Right lobe of liver (tissue), 6 donors: Measurements from ENCODE around the gene GPATCH3. TPM values are rescaled to one million over a fixed set of nuclear protein-coding genes. Genes with fewer than 3 reads are reported as not detected.
A peak's percentile ranks its signal among the peaks of the same experiment; 100 is the strongest.

Experiments
- ATAC-seq, 4 donors: fragments of 200-7000 bp; cut with Tn5 transposase; one replicate each; pipeline ENCODE4 v1.9.1; 2020; ENCODE audit warnings: mild to moderate bottlenecking in 4 of 4, moderate library complexity in 4 of 4
- DNase-seq, 3 donors: peaks; one replicate each; pipeline ENCODE4 v3.0.0-alpha.2; 2020
- H3K27ac ChIP-seq, 3 donors: fragments of 200-600 bp; one replicate each; pipeline ENCODE4 v1.8.0; 2022
- H3K27me3 ChIP-seq, 2 donors: fragments of 200-600 bp; one replicate each; pipeline ENCODE4 v1.8.0; 2022
- H3K36me3 ChIP-seq, 4 donors: fragments of 200-600 bp; sonication (generic) in 1 of 4; one replicate each; pipeline versions ENCODE4 v1.5.1 to v1.8.0; 2017 to 2022; ENCODE audit warnings: control low read depth in 1 of 4
- H3K4me1 ChIP-seq, 4 donors: fragments of 200-600 bp; sonication (generic) in 1 of 4; one replicate each; pipeline versions ENCODE4 v1.5.1 to v1.8.0; 2017 to 2022; ENCODE audit warnings: control low read depth in 1 of 4
- H3K4me3 ChIP-seq, 3 donors: fragments of 200-600 bp; one replicate each; pipeline ENCODE4 v1.8.0; 2022
- H3K9me3 ChIP-seq, 4 donors: fragments of 200-600 bp; sonication (generic) in 1 of 4; one replicate each; pipeline versions ENCODE4 v1.5.1 to v1.8.0; 2017 to 2022; ENCODE audit warnings: control low read depth in 1 of 4
- POLR2A ChIP-seq: fragments of 450-650 bp; IDR thresholded peaks from one replicate; pipeline ENCODE4 v1.6.1; 2017; ENCODE audit warnings: antibody characterized with exemption, mild to moderate bottlenecking
- WGBS: methylation state at CpG from one replicate; pipeline ENCODE4 v1.1.6; 2018; ENCODE audit warnings: low coverage, low lambda C conversion rate; ENCODE audit not compliant: insufficient coverage; ENCODE audit errors: missing lambda C conversion rate; 5-methylcytosine and 5-hydroxymethylcytosine counted together
- intact Hi-C, 2 donors: fragments of 100-400 bp; cut with DNase I; formaldehyde crosslinking; loops; one replicate each; pipeline versions ENCODE4 v1.11.2 to v1.14.1; 2022
- total RNA-seq, 6 experiments: library from RNA; depleted of rRNA in 2 of 6; stranded (reverse); fragments of >200 nt in 2 of 6; fragmentation: NEBNext Ultra II Directional in 3 of 6; extraction: Animal tissue kit (Norgen Biotek cat#: 25700) in 3 of 6; gene quantifications; one replicate each; pipeline versions ENCODE4 v1.1.0 to v1.2.4, GENCODE V29; 2016 to 2023
- TF ChIP-seq, protein P1 (sequence below), 4 donors: fragments of 200-600 bp in 3 of 4; fragments of 450-650 bp in 1 of 4; IDR thresholded peaks; one replicate each; pipeline versions ENCODE4 v1.5.1 to v1.8.0; 2016 to 2022; ENCODE audit warnings: antibody characterized with exemption in 4 of 4, mild to moderate bottlenecking in 2 of 4
- donor health status: DM: no; HTN: yes; CAD: no.
- donor health status: DM: no; HTN: no; CAD: no.
- donor health status: DM: no; HTN: no; CAD: no.
- donor health status: DM: no; HTN: yes; CAD: no.
- donor health status: DM: no; HTN: yes; CAD: no.

The GPATCH3 gene
- total RNA-seq, 6 experiments from 2014 or later: 6.0 to 8.1 (median 7.1) TPM

DNA sequence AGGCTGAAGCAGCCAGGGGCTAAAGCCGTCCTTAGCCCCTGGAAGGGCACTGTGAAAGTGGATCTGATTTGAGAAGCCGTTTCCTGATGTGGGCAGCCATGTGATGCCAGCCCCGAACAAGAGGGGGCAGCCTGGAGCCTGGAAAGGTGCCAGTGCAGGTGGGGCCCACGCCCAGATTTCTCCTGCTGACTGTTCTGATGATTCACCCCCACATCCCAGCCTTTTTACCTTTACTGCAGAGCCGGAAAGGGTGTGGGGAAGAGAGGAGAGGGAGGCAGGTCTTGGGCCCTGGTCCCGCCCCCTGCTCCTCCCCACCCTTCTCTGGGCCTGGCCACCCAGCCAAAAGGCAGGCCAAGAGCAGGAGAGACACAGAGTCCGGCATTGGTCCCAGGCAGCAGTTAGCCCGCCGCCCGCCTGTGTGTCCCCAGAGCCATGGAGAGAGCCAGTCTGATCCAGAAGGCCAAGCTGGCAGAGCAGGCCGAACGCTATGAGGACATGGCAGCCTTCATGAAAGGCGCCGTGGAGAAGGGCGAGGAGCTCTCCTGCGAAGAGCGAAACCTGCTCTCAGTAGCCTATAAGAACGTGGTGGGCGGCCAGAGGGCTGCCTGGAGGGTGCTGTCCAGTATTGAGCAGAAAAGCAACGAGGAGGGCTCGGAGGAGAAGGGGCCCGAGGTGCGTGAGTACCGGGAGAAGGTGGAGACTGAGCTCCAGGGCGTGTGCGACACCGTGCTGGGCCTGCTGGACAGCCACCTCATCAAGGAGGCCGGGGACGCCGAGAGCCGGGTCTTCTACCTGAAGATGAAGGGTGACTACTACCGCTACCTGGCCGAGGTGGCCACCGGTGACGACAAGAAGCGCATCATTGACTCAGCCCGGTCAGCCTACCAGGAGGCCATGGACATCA lies 37.2 kb downstream of the GPATCH3 start, which contains the start of gene SFN:
SFN (plus strand) TSS at position 369 of the 904 bp plus-strand sequence; CDS start at position 433, 64 bp downstream.
- DNase-seq: peak in 1 of 3 donors; percentile 46
- Histone ChIP-seq H3K27ac (no peak within 1 kb of the TSS), H3K27me3 (no peaks in the 10 kb centered on the region), H3K36me3 (no peaks in the 10 kb centered on the region), H3K4me1 (peaks cover 0 to 10% (median 0%) of the 10 kb centered on the region in 4 donors), H3K9me3 (no peaks in the 10 kb centered on the region), H3K4me3 (no peak within 1 kb of the TSS)
- ATAC-seq: peak in 1 of 4 donors; percentile 31
- intact Hi-C loops: no loop called here
- 75% methylated on average over 10 of the region's 37 CpGs for WGBS
- TF ChIP-seq, protein P1, sequence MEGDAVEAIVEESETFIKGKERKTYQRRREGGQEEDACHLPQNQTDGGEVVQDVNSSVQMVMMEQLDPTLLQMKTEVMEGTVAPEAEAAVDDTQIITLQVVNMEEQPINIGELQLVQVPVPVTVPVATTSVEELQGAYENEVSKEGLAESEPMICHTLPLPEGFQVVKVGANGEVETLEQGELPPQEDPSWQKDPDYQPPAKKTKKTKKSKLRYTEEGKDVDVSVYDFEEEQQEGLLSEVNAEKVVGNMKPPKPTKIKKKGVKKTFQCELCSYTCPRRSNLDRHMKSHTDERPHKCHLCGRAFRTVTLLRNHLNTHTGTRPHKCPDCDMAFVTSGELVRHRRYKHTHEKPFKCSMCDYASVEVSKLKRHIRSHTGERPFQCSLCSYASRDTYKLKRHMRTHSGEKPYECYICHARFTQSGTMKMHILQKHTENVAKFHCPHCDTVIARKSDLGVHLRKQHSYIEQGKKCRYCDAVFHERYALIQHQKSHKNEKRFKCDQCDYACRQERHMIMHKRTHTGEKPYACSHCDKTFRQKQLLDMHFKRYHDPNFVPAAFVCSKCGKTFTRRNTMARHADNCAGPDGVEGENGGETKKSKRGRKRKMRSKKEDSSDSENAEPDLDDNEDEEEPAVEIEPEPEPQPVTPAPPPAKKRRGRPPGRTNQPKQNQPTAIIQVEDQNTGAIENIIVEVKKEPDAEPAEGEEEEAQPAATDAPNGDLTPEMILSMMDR (IDR thresholded peaks at IDR 0.05): peak in 2 of 4 donors; percentile 15 to 22
- no peak for TF ChIP-seq POLR2A

DNA sequence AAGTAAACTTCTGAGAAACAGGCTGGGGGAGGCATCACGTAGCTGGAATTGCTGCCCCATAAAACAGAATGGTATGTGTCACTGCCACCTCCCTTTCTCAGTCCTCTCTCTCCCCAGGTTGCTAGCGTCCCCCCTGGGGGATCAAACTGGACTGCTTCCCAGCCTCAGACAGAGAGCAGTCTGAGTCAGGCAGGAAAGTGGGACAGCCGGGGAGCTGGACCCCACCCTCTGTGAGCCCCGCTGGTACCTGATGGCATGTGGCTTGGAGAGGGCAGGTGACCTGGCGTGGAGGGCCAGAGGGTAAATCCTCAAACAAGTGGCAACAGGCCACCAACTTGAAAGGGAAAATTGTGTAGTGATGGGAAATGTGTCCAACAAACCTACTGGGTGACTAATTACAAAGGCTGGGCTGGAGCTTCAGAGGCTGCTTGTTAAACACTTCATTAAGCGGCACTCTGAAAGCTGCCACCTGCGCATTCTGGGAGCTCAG lies 38.3 kb downstream of the GPATCH3 start:
- Histone ChIP-seq H3K9me3 (no peaks in the 10 kb centered on the region), H3K27me3 (no peaks in the 10 kb centered on the region), H3K4me1 (peaks cover 0 to 10% (median 0%) of the 10 kb centered on the region in 4 donors), H3K27ac (no peak overlapping the region), H3K4me3 (no peak overlapping the region), H3K36me3 (no peaks in the 10 kb centered on the region)
- DNase-seq (no peak), ATAC-seq (no peak)
- 92% methylated on average over 5 of the region's 7 CpGs for WGBS
- no peak for TF ChIP-seq POLR2A
- TF ChIP-seq, protein P1 (IDR thresholded peaks at IDR 0.05): no peak
- intact Hi-C loops: no loop called here

DNA sequence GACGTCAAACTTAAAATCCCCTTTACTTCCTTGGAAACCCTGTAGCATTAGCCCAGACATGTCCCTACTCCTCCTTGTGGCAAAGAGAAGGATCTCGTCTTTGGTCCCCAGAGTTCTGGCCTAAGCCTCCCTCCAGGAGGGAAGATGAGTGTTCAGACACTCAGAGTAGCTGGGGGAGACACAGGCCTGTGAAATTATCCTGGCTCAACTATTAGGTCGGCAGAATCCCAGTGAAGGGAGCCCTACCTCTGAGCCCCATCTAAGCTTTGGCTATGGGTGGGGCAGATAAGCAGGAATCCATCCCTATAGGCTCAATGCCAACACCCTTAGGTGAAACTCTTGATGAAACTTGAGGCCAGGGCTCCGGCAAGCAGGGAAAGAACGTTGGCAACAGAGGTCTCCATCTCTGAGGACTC lies 39.0 kb downstream of the GPATCH3 start:
- Histone ChIP-seq H3K4me1 (peaks cover 0 to 10% (median 0%) of the 10 kb centered on the region in 4 donors), H3K27ac (no peak overlapping the region), H3K27me3 (no peaks in the 10 kb centered on the region), H3K4me3 (no peak overlapping the region), H3K9me3 (no peaks in the 10 kb centered on the region), H3K36me3 (no peaks in the 10 kb centered on the region)
- DNase-seq (no peak), ATAC-seq (no peak)
- WGBS: 67% methylated on average over 4 of the region's 5 CpGs
- intact Hi-C loops: no loop called here
- TF ChIP-seq POLR2A: no peak
- TF ChIP-seq, protein P1 (IDR thresholded peaks at IDR 0.05): no peak

DNA sequence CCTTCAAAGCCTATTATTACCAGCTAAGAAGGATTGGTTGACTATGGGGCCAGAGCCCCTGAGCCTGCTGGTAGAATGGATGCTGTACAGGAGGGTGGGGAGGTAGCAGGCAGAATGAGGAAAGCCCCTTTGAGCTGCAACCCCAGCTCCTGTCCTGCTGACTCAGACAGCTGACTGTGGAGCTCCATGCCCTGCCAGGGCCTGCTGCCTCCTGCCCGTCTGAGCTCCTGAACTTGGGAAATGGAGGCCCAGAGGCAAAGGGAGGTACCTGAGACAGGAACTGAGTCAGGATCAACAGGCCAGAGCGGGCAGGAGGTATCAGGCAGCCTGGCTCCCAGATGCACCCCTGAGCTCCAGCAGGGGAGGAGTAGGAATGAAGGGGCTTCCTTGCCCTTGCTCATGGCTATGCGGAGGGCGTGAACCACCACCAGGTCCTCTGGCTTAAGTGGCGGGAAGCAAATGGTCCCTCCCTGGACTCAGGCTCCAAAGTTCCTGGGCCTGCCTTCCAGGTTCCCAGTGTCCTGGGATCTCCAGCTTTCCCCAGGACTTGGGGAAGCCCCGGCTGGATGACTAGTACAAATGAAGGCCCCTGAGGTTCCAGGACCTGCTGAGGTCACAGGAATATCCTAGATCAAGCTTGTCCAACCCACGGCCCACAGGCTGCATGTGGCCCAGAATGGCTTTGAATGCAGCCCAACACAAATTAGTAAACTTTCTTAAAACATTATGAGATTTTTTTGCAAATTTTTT lies 41.2 kb downstream of the GPATCH3 start:
- Histone ChIP-seq H3K27me3 (no peaks in the 10 kb centered on the region), H3K27ac (no peak overlapping the region), H3K36me3 (no peaks in the 10 kb centered on the region), H3K4me1 (no peaks in the 10 kb centered on the region), H3K9me3 (no peaks in the 10 kb centered on the region), H3K4me3 (no peak overlapping the region)
- intact Hi-C loops: no loop called here
- ATAC-seq (no peak), DNase-seq (no peak)
- WGBS: 75% methylated on average over 2 of the region's 7 CpGs
- TF ChIP-seq, protein P1 (IDR thresholded peaks at IDR 0.05): no peak
- TF ChIP-seq POLR2A: no peak
